Activated CD4-positive, alpha-beta memory T cell treated with anti-CD3 and anti-CD28 coated beads, Interleukin-2, amount 10 ng/mL, durations not matched to agents 7 days and 5 days (primary cell): ENCODE measurements around the gene ARID1B. TPM values are rescaled to one million over a fixed set of nuclear protein-coding genes. Genes with fewer than 3 reads are reported as not detected.
A peak's percentile ranks its signal among the peaks of the same experiment; 100 is the strongest.

Source experiments
- CTCF ChIA-PET: fragments of 350-600 bp; sonication (Branson Sonifier 250); formaldehyde crosslinking; loops from one replicate; lab custom pipeline; 2021; ENCODE audit warnings: antibody characterized with exemption, inconsistent platforms; lab: Charles Lee
- POLR2A ChIA-PET: fragments of 350-600 bp; sonication (Branson Sonifier 250); formaldehyde crosslinking; loops from one replicate; lab custom pipeline; 2021; ENCODE audit warnings: antibody characterized with exemption; lab: Charles Lee
- DNase-seq: peaks from one replicate; pipeline ENCODE4 v3.0.0-alpha.2; 2020
- H3K27ac Mint-ChIP-seq: one replicate; pipeline ENCODE4 v1.8.0; 2021; ENCODE audit warnings: mild to moderate bottlenecking, mixed read lengths
- H3K27me3 Mint-ChIP-seq: one replicate; pipeline ENCODE4 v1.8.0; 2021; ENCODE audit warnings: mixed read lengths
- H3K36me3 Mint-ChIP-seq: one replicate; pipeline ENCODE4 v1.8.0; 2021; ENCODE audit warnings: low read depth, mixed read lengths
- H3K4me1 Mint-ChIP-seq: one replicate; pipeline ENCODE4 v1.8.0; 2021; ENCODE audit warnings: mixed read lengths
- H3K4me3 Mint-ChIP-seq: one replicate; pipeline ENCODE4 v1.8.0; 2021; ENCODE audit warnings: mild to moderate bottlenecking, mixed read lengths
- H3K9me3 Mint-ChIP-seq: one replicate; pipeline ENCODE4 v1.8.0; 2021; ENCODE audit warnings: mixed read lengths
- total RNA-seq, 2 experiments: library from RNA; stranded (reverse); gene quantifications; one replicate each; pipeline ENCODE4 v1.2.3, GENCODE V29; 2021

Gene ARID1B
- total RNA-seq, 2 experiments from 2014 or later = 63.4 to 65.5 TPM

- Mint-ChIP-seq H3K9me3 (no peaks in the 10 kb centered on the region), H3K27me3 (no peaks in the 10 kb centered on the region), H3K36me3 (peaks cover 9% of the 10 kb centered on the region), H3K4me1 (no peaks in the 10 kb centered on the region), H3K27ac (no peak overlapping the region), H3K4me3 (no peak overlapping the region)
- no peak for DNase-seq
- ChIA-PET POLR2A (no interaction called here), CTCF (interaction anchor here (0.9 to 1.3 kb wide), 2 partner anchors 10 to 140 kb away, joined by 3 to 6 read pairs; no protein-coding TSS in a partner anchor)
Measured at GRCh38 chr6:157173776-157174175, 396.6 kb downstream of the ARID1B start.

DNA sequence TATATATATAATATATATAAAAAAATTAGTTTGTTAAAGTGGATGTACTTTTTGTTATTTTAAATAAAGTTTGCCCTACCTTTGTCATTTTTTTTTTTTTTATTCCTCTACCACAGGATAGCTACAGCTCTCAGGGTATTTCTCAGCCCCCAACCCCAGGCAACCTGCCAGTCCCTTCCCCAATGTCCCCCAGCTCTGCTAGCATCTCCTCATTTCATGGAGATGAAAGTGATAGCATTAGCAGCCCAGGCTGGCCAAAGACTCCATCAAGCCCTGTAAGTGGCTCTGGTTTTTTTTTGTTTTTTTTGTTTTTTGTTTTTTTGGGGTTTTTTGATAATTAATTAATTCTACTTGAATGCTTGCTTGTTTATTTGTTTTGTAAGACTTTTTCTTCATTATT is 397.6 kb downstream of the ARID1B start:
- POLR2A ChIA-PET = no interaction called here
- Mint-ChIP-seq H3K9me3 (no peaks in the 10 kb centered on the region), H3K27me3 (no peaks in the 10 kb centered on the region), H3K4me3 (no peak overlapping the region), H3K36me3 (peaks cover 5% of the 10 kb centered on the region), H3K4me1 (no peaks in the 10 kb centered on the region), H3K27ac (no peak overlapping the region)
- no peak for DNase-seq
- CTCF ChIA-PET = interaction anchor here (0.9 to 1.3 kb wide), 2 partner anchors 9 to 141 kb away, joined by 3 to 6 read pairs; no protein-coding TSS in a partner anchor

- H3K4me3 Mint-ChIP-seq = no peak overlapping the region
- H3K4me1 Mint-ChIP-seq = no peaks in the 10 kb centered on the region
- H3K9me3 Mint-ChIP-seq = no peaks in the 10 kb centered on the region
- peaks cover 10% of the 10 kb centered on the region for H3K36me3 Mint-ChIP-seq
- H3K27ac Mint-ChIP-seq = no peak overlapping the region
- H3K27me3 Mint-ChIP-seq = no peaks in the 10 kb centered on the region
- CTCF ChIA-PET = no interaction called here
- DNase-seq = no peak
- POLR2A ChIA-PET = no interaction called here
Measured at GRCh38 chr6:157177731-157178336, 400.7 kb downstream of the ARID1B start.

- ChIA-PET POLR2A (interaction anchor here (1.3 kb wide), 1 partner anchor 145 kb away, joined by 3 read pairs; no protein-coding TSS in a partner anchor), CTCF (interaction anchor here (1.1 to 1.7 kb wide), 2 partner anchors 12 to 136 kb away, joined by 3 to 4 read pairs; no protein-coding TSS in a partner anchor)
- no peaks in the 10 kb centered on the region for H3K9me3 Mint-ChIP-seq
- no peaks in the 10 kb centered on the region for H3K27me3 Mint-ChIP-seq
- DNase-seq = no peak
- peaks cover 15% of the 10 kb centered on the region for H3K4me1 Mint-ChIP-seq
- H3K36me3 Mint-ChIP-seq = peaks cover 24% of the 10 kb centered on the region
- no peak overlapping the region for H3K4me3 Mint-ChIP-seq
- H3K27ac Mint-ChIP-seq = no peak overlapping the region
Measured at GRCh38 chr6:157181649-157182048, 404.5 kb downstream of the ARID1B start.

- peak overlapping the region; percentile 30 for H3K27ac Mint-ChIP-seq
- POLR2A ChIA-PET = no interaction called here
- DNase-seq = no peak
- H3K4me1 Mint-ChIP-seq = peaks cover 23% of the 10 kb centered on the region
- CTCF ChIA-PET = interaction anchor here (1.1 to 6.2 kb wide), 2 partner anchors 11 to 150 kb away, joined by 3 to 61 read pairs; no protein-coding TSS in a partner anchor
- peaks cover 27% of the 10 kb centered on the region for H3K36me3 Mint-ChIP-seq
- no peak overlapping the region for H3K4me3 Mint-ChIP-seq
- no peaks in the 10 kb centered on the region for H3K27me3 Mint-ChIP-seq
- no peaks in the 10 kb centered on the region for H3K9me3 Mint-ChIP-seq
Measured at GRCh38 chr6:157182503-157183264, 405.5 kb downstream of the ARID1B start.

- peaks cover 23% of the 10 kb centered on the region for H3K4me1 Mint-ChIP-seq
- H3K4me3 Mint-ChIP-seq = no peak overlapping the region
- CTCF ChIA-PET = interaction anchor here (0.6 to 6.2 kb wide), 17 partner anchors 10 to 420 kb away, joined by 3 to 61 read pairs (median 3); no protein-coding TSS in a partner anchor
- POLR2A ChIA-PET = interaction anchor here (0.8 to 0.9 kb wide), 4 partner anchors 98 to 406 kb away, joined by 3 read pairs; no protein-coding TSS in a partner anchor
- H3K27ac Mint-ChIP-seq = peak overlapping the region; percentile 62
- H3K36me3 Mint-ChIP-seq = peaks cover 27% of the 10 kb centered on the region
- H3K9me3 Mint-ChIP-seq = no peaks in the 10 kb centered on the region
- DNase-seq = peak; percentile 74
- H3K27me3 Mint-ChIP-seq = no peaks in the 10 kb centered on the region
Measured at GRCh38 chr6:157184202-157185015, 407.2 kb downstream of the ARID1B start.

GRCh38 chr6:157185171-157185570 is 408.0 kb downstream of the ARID1B start:
- H3K4me1 Mint-ChIP-seq = peaks cover 23% of the 10 kb centered on the region
- ChIA-PET CTCF (interaction anchor here (0.6 to 6.2 kb wide), 7 partner anchors 9 to 216 kb away, joined by 3 to 61 read pairs (median 4); no protein-coding TSS in a partner anchor), POLR2A (interaction anchor here (0.9 kb wide), 2 partner anchors 165 to 407 kb away, joined by 3 read pairs; no protein-coding TSS in a partner anchor)
- H3K27ac Mint-ChIP-seq = no peak overlapping the region
- H3K4me3 Mint-ChIP-seq = no peak overlapping the region
- DNase-seq = no peak
- no peaks in the 10 kb centered on the region for H3K27me3 Mint-ChIP-seq
- H3K36me3 Mint-ChIP-seq = peaks cover 34% of the 10 kb centered on the region
- no peaks in the 10 kb centered on the region for H3K9me3 Mint-ChIP-seq

- Mint-ChIP-seq H3K4me1 (peaks cover 23% of the 10 kb centered on the region), H3K9me3 (no peaks in the 10 kb centered on the region), H3K27ac (no peak overlapping the region), H3K36me3 (peaks cover 42% of the 10 kb centered on the region), H3K4me3 (no peak overlapping the region), H3K27me3 (no peaks in the 10 kb centered on the region)
- ChIA-PET CTCF (interaction anchor here (0.5 to 6.2 kb wide), 5 partner anchors 8 to 716 kb away, joined by 3 to 61 read pairs (median 4); no protein-coding TSS in a partner anchor), POLR2A (interaction anchor here (0.9 to 1.3 kb wide), 2 partner anchors 165 to 415 kb away, joined by 3 read pairs; no protein-coding TSS in a partner anchor)
- DNase-seq = no peak
Measured at GRCh38 chr6:157185986-157186385, 408.8 kb downstream of the ARID1B start.

DNA sequence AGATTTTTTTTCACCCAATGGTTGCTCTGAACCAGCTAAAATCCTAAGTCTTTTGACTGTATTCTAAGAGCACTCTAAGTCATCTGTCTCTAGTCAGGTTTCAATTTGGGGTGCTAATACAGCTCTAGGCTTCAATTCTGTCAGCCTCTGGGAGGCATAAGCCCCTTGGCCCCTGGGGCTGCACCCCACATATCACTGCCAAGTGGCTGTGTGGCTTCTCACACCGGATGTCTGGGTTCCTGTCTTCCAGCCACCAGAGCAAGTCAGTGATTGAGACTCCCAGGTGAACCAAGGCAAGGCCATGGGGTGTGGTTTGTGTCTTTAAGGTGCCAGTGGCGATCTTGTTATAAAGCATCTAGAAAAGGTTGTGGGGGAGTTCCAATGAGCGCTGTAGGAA is 409.6 kb downstream of the ARID1B start:
- H3K36me3 Mint-ChIP-seq = peaks cover 47% of the 10 kb centered on the region
- H3K4me1 Mint-ChIP-seq = peaks cover 23% of the 10 kb centered on the region
- no peaks in the 10 kb centered on the region for H3K27me3 Mint-ChIP-seq
- H3K27ac Mint-ChIP-seq = peak overlapping the region; percentile 14
- ChIA-PET POLR2A (interaction anchor here (1.3 kb wide), 1 partner anchor 416 kb away, joined by 3 read pairs; no protein-coding TSS in a partner anchor), CTCF (interaction anchor here (1.1 to 6.2 kb wide), 4 partner anchors 12 to 154 kb away, joined by 3 to 61 read pairs (median 10); no protein-coding TSS in a partner anchor)
- H3K4me3 Mint-ChIP-seq = no peak overlapping the region
- no peaks in the 10 kb centered on the region for H3K9me3 Mint-ChIP-seq
- DNase-seq = peak; percentile 22

DNA sequence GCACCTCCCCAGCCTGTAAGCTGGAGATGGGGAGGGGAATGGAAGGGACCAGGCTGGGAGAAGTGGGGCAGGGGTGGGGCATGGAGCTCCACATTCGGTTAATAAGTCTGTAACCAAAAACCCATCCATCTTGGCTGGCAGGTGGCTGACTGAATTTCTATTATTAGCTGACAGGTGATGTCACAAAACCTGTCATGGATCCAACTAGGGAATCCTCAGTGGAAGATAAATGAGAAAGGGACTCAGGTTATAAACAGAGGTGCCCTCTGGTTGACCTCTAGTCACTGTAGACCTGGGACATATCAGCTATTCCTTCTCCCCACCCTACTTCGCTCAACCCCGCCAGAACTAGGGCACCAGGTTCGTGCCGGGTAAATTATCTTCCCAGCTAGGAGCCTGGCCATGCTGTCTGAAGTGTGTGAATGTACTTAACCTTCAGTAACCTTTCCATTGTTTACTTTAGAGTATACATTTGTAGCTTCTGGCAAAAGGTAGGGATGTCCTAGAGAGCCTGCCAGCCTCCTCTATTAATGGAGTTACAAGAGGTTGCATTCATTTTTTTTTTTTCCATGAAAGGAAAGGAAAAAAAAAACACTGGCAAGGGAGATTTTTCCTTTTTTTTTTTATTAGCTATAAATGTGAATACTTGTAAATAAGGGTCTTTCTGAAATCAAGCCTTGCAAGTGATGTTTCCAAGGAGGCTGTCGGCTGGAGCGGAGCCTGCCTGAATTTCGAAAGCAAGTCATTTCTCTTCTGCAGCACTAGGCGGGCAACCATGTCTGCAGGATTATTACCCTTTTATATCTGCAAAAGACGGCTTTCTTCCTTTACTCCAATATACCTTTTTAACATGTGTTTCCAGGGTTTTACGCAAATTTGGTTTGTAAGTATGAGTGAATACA is 410.3 kb downstream of the ARID1B start:
- Mint-ChIP-seq H3K9me3 (no peaks in the 10 kb centered on the region), H3K36me3 (peaks cover 45% of the 10 kb centered on the region), H3K27me3 (no peaks in the 10 kb centered on the region), H3K4me3 (no peak overlapping the region), H3K27ac (no peak overlapping the region), H3K4me1 (peaks cover 23% of the 10 kb centered on the region)
- ChIA-PET POLR2A (interaction anchor here (1.3 kb wide), 1 partner anchor 417 kb away, joined by 3 read pairs; no protein-coding TSS in a partner anchor), CTCF (interaction anchor here (0.6 to 6.2 kb wide), 5 partner anchors 11 to 944 kb away, joined by 3 to 61 read pairs (median 3); no protein-coding TSS in a partner anchor)
- DNase-seq = no peak

GRCh38 chr6:157188213-157188612 is 411.0 kb downstream of the ARID1B start:
- Mint-ChIP-seq H3K4me1 (peaks cover 22% of the 10 kb centered on the region), H3K36me3 (peaks cover 38% of the 10 kb centered on the region), H3K27ac (no peak overlapping the region), H3K9me3 (no peaks in the 10 kb centered on the region), H3K4me3 (no peak overlapping the region), H3K27me3 (no peaks in the 10 kb centered on the region)
- CTCF ChIA-PET = interaction anchor here (0.6 to 6.2 kb wide), 6 partner anchors 10 to 945 kb away, joined by 3 to 61 read pairs (median 3); no protein-coding TSS in a partner anchor
- no peak for DNase-seq
- POLR2A ChIA-PET = no interaction called here
